ENCODE results near the gene MEN1. TPM values are rescaled to one million over a fixed set of nuclear protein-coding genes. Genes with fewer than 3 reads are reported as not detected.

Gene MEN1
- polyA plus RNA-seq, 1 donor (not counting 4 experiments of a cell fraction or from before 2014, with no cell fraction given) = 14.2 TPM

- Histone ChIP-seq H3K79me2 (ENCODE audit: control insufficient read depth, insufficient read depth, low read length) (peaks cover 13% of the 10 kb centered on the region), H3K9ac (ENCODE audit: control insufficient read depth, extremely low read depth, insufficient read depth, low read length) (no peak overlapping the region), H3K27me3 (ENCODE audit: control insufficient read depth, extremely low read depth, insufficient read depth, low read length) (no peaks in the 10 kb centered on the region), H3K4me3 (ENCODE audit: control insufficient read depth in 2 of 3, extremely low read depth in 1 of 3, insufficient read depth in 2 of 3, low read depth in 1 of 3, low read length in 3 of 3) (no peak overlapping the region), H3K27ac (ENCODE audit: control insufficient read depth, insufficient read depth, low read length) (no peak overlapping the region), H3K9me1 (ENCODE audit: control insufficient read depth, extremely low read depth, insufficient read depth, low read length) (no peaks in the 10 kb centered on the region), H3K4me2 (ENCODE audit: control insufficient read depth, extremely low read depth, insufficient read depth, low read depth, low read length) (no peak overlapping the region), H4K20me1 (ENCODE audit: control insufficient read depth, extremely low read depth, insufficient read depth, low read length) (no peaks in the 10 kb centered on the region), H3K36me3 (ENCODE audit: control insufficient read depth in 2 of 2, extremely low read depth in 1 of 2, insufficient read depth in 2 of 2, low read length in 2 of 2) (peaks cover 16 to 17% of the 10 kb centered on the region in 2 experiments), H2AFZ (ENCODE audit: control insufficient read depth, low read length) (no peak overlapping the region), H3K9me3 (ENCODE audit: control insufficient read depth, low read depth, low read length) (no peaks in the 10 kb centered on the region), H3K4me1 (ENCODE audit: control insufficient read depth, extremely low read depth, insufficient read depth, low read length) (peaks cover 34% of the 10 kb centered on the region)
- no peak for FAIRE-seq
- dilution Hi-C loops (cut with MboI; ENCODE audit: extremely low pct_ligation_motif_present, low sequenced_read_pairs) = no loop called here
- TF ChIP-seq EZH2 (IDR thresholded peaks at IDR 0.05; ENCODE audit: low read length) (no peak), CTCF (optimal IDR thresholded peaks at IDR 0.05 in 1 of 3, IDR thresholded peaks at IDR 0.05 in 1 of 3, conservative IDR thresholded peaks at IDR 0.05 in 1 of 3; ENCODE audit: extremely low read depth in 1 of 3, insufficient read depth in 2 of 3, low read length in 3 of 3) (no peak)
- no peak for DNase-seq (ENCODE audit: low read depth, low spot score)
Observed at GRCh38 chr11:64839887-64840782, 29.8 kb upstream of the MEN1 start.

GRCh38 chr11:64839335-64839734 is 29.0 kb upstream of the MEN1 start:
- no peak for TF ChIP-seq EZH2 (IDR thresholded peaks at IDR 0.05; ENCODE audit: low read length)
- TF ChIP-seq CTCF (optimal IDR thresholded peaks at IDR 0.05 in 1 of 3, IDR thresholded peaks at IDR 0.05 in 1 of 3, conservative IDR thresholded peaks at IDR 0.05 in 1 of 3; ENCODE audit: extremely low read depth in 1 of 3, insufficient read depth in 2 of 3, low read length in 3 of 3) = no peak
- Histone ChIP-seq H4K20me1 (ENCODE audit: control insufficient read depth, extremely low read depth, insufficient read depth, low read length) (no peaks in the 10 kb centered on the region), H3K9me3 (ENCODE audit: control insufficient read depth, low read depth, low read length) (no peaks in the 10 kb centered on the region), H3K36me3 (ENCODE audit: control insufficient read depth in 2 of 2, extremely low read depth in 1 of 2, insufficient read depth in 2 of 2, low read length in 2 of 2) (peaks cover 16 to 22% of the 10 kb centered on the region in 2 experiments), H3K4me3 (ENCODE audit: control insufficient read depth in 2 of 3, extremely low read depth in 1 of 3, insufficient read depth in 2 of 3, low read depth in 1 of 3, low read length in 3 of 3) (no peak overlapping the region), H3K27me3 (ENCODE audit: control insufficient read depth, extremely low read depth, insufficient read depth, low read length) (no peaks in the 10 kb centered on the region), H3K4me1 (ENCODE audit: control insufficient read depth, extremely low read depth, insufficient read depth, low read length) (peaks cover 36% of the 10 kb centered on the region), H3K27ac (ENCODE audit: control insufficient read depth, insufficient read depth, low read length) (no peak overlapping the region), H2AFZ (ENCODE audit: control insufficient read depth, low read length) (no peak overlapping the region), H3K79me2 (ENCODE audit: control insufficient read depth, insufficient read depth, low read length) (peaks cover 13% of the 10 kb centered on the region), H3K9ac (ENCODE audit: control insufficient read depth, extremely low read depth, insufficient read depth, low read length) (no peak overlapping the region), H3K4me2 (ENCODE audit: control insufficient read depth, extremely low read depth, insufficient read depth, low read depth, low read length) (no peak overlapping the region), H3K9me1 (ENCODE audit: control insufficient read depth, extremely low read depth, insufficient read depth, low read length) (no peaks in the 10 kb centered on the region)
- FAIRE-seq = no peak
- DNase-seq (ENCODE audit: low read depth, low spot score) = no peak
- dilution Hi-C loops (cut with MboI; ENCODE audit: extremely low pct_ligation_motif_present, low sequenced_read_pairs) = no loop called here

All from keratinocyte (primary cell).